GM18861 (cell line): ENCODE results near the gene OR2S2.

Source experiments
- ATAC-seq: cut with Tn5 transposase; IDR thresholded peaks from one replicate; pipeline ENCODE4 v1.9.1; 2021; ENCODE audit not compliant: unreplicated experiment

OR2S2 gene

DNA sequence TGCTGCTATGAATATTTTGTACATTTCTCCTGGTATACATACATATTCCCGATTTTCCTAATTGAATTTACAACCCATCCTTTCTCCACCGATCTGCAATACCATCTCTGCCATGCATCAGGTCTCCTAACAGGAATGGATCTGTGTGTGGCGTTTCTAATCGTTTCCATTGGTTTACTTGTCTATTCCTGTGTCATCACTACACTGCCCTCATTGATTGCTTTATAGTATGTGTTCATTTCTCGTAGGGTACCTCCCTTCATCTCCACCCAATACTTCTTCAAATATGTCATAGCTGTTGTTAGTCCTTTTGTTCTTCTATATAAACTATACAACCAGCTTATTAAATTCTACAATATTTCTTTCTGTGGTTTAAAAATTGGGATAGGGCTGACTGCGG, 7.1 kb upstream of the OR2S2 start:
- ATAC-seq = no peak

DNA sequence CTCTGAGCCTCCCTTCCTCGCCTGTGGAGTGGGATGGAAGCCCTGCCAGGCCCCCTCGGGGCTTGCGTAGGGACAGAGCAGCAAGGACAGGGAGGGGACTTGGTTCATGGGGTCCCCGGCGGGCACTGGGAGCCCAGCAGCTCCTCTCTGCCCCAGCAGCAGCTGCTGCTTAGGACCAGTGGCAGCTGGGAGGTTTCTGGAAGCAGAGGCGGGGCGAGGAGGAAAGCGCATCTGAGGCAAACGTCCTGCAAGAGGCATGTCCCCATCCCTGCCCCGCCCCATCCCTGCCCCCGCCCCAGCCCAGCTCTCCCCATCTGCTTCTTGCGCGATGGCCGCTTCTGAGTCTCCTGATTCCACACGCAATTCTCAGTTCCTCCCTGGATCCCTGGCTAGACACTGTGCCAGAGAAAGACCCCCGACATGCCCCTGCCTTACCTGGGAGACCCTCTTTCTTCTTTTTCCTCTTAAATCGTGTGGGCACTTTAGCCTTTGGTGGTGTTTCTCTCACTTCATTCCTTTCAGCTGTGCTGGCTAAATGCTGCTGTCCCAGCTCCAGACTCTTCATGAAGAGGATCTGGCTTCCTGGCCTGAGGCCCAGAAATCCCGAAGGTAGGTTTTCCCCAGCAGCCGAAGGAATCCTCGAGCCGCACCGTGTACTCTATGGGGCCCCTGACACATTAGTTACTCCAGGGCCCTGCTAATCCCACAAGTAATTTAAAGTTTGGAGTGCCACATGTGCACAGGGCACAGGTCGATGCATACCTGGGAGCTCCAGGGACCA, 4.4 kb upstream of the OR2S2 start:
- no peak for ATAC-seq

DNA sequence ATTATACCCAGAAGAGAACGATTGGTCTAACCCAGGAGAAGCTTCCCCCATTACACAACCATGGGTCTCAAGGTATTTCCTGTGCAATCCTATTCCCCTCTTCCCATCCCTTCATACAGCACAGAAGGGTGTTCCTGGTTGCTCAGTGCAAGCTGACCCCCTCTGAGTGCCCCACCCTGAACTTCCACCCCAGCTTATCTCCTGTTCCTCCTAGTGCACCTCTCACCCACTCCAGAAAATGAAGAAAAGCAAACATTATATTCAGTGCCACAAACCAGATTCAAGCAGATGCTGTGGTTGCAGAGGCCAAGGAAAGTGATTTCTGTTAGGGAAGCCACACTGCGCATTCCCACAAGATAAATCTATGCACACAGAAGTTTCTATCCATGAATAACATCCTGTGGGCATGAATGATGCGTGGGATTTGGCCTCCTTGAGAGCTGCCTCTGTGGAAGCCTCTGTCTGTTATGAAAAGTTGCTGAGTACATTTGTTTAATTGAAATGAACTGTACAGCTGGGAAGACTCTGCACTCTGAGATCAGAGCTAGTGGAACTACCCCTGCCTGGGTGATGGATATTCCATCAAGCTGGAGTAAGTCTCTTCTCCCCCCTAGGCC, 2.2 kb upstream of the OR2S2 start:
- no peak for ATAC-seq

DNA sequence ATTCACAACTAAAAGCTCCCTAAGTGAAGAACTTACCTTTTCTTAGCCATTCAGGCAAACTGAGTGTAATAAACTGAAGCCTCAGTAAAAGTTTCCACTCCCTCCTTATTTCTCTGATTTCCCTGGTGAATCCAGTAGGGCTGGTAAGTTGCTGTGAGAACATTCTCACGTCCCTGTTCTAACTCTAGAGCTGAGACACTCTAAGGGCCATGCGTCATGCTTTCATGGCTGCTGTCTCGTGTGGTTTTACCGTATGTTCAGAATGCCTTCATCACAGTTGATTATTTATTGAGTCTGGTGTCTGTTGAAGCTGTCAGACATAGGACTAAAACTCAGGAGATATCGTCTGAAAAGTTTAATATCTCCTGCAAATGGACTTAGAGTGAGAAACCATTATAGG, 1.3 kb downstream of the OR2S2 start:
- ATAC-seq = no peak

DNA sequence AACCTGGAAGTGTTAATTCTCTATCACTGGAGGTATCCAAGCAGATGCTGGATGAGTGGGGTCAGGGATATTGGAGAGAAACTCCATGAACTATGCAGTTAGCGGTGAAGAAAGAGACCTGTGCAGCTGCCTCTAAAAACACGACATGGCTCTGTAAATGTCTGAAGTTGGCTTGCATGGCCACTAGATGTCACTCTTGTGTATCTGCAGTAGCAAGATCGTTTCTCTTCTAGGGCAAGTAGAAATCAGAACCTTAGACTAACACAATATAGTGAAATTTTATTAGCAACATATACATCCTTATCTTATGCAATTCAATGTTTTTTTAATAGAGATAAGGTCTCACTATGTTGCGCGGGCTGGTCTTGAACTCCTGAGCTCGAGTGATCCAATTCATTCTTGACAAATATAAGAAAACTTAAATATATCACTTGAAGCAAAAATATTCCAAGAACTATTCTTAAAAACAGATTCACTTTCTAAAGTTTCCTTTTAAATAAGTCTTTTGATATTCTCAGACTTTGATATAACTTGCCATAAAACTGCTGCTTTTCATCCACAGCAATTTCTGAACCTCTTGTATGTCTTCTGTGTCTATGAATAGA, 2.9 kb downstream of the OR2S2 start:
- ATAC-seq = no peak

DNA sequence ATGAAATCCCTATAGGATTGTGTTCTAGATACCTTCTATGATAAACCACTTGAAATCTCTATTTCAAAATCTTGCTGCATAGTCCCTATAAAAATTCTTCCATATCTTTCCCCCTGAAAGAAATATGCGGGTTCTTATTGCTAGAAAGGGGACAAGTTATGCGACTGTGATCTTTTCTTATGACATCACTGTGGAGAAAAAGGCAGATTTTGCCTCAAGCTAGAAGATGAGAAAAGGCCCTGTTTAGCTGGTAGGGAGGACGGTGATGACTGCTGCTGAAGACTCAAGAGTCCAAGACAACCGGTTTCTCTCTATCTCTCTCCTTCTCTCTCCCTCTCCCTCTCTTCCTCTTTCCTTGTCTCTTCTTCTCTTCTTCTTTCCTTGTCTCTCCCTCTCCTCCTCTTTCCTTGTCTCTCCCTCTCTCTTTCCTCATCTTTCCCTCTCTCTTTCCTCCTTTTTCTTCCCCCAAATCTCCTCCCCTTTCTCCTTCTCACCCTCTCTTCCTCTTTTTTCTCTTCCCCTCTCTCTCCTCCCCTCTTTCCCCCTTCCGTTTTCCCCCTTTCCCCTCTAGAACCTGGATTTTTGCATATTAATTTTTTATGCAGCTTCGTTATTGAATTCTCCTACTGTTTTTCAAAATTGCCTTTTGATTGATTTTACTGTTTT, 5.3 kb downstream of the OR2S2 start:
- ATAC-seq = no peak

DNA sequence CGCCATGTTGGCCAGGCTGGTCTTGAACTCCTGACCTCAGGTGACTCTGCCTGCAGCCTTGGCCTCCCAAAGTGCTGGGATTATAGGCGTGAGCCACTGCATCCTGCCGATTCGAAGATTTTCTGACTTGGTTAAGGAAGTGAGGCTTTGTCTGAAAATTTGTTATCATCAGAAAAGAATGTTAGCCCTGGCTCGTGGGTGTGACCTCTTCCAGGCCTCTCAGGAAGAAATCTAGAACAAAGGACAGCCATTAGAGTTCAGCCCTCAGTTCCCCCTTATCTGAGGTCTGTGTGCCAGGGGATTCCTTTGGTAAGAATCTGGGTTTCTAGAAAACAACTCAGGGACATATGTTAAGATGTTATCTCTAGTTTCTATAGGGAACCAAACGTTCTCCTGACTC, 6.2 kb downstream of the OR2S2 start:
- ATAC-seq = no peak

DNA sequence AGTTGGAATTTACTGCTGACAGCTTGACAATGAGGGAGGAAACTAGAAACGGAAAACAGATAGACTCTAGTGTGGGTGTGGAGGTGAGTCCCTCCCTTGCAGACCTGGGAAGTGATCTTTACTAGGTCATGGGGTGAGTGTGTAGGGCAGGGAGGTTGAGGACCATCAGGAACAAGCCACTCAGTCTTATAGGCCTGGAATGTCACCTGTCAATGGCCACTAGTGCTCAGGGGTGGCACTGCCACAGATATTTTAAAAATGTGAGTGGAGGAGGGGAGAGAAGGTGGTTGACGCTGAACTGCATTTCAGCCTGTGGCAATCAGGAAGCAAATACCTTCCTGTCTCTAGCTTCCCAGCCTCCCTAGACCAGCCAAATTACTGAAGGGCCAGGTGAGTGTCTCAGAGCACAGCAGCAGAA, 9.0 kb downstream of the OR2S2 start:
- no peak for ATAC-seq

DNA sequence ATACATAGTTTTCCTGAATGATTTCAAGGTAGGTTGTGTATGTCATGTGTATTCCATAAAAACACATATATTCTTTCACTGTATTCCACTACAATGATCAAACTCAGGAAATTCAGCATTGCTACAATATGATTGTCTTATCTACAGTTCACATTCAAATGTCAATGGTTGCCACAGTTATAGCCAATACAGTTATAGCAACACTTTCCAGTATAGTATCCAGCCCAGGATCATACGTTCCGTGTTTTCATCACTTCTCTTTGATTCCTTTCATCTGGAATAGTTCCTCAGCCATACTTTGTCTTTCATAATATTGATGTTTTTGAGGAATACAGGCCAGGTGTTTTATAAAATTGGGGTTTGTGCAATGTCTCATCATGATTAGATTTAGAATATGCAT, 9.5 kb downstream of the OR2S2 start:
- no peak for ATAC-seq

DNA sequence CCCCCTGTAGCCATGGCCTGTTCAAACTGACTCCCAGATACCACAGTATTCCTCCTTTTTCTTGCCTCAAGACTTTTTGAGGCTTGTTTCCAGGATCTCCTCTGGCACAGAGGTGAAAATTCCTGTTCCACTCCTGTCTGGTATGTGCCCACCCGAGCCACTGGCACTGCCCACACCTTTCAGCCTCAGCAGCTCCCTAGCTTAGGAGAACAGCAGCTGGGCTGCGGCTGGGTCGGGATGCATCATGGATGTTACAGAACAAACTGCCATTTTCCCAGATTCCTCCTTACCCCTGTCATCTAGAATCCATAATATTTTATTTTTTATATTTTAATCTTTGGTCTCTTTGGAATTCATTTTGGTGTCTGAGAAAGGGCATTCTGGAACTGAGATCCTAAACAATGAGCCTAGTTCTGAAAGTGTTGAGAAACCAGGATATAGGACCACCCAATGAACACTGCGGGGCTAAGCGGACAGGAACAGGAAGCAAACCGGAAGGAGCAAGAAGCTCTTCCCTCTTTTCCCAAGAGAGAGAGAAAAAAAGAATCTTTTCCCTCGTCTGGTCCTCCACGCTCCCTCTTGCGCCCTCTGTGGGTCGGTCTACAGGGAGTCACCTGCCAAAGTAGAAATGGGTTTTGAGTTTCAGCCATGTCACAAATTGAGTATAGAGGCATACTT, 12.5 kb downstream of the OR2S2 start:
- no peak for ATAC-seq

DNA sequence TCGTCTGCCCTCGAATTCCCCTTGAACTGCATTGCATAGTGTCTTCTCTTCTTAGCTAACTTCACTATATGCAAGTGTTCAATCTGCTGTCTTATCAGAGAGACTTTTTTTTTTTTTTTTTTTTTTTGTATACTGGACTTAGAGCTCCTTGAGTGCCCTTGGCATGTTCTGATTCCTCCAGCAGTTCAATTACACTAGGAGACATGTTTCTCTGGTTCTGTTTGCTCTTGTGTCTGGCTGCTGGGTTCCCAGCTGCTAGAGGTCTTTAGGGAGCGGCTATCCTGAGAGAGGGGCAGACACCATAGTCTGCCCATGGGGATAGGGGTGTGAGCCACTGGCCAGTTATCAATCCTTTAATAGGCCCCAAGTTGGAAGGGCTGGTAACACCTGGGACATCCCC, 13.1 kb downstream of the OR2S2 start:
- no peak for ATAC-seq

DNA sequence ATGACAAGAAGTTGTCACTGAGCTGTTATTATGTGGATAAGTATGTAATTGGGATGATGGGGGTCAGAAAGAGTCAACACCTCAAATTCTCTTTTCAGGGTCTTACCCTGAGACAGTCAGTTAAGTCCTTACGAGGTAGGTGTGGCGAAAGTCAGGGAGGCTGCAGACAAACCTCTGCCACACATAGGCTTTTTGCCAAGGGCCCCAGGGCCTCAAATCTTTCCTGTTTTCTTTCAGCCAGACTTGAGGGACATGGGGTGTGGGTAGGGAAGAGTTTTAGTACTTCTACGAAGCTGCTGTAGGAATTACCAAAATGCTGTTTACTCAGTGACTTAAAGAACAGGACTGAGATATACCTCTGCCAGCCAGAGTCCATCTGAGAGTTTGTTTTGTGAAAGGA, 13.8 kb downstream of the OR2S2 start:
- no peak for ATAC-seq

DNA sequence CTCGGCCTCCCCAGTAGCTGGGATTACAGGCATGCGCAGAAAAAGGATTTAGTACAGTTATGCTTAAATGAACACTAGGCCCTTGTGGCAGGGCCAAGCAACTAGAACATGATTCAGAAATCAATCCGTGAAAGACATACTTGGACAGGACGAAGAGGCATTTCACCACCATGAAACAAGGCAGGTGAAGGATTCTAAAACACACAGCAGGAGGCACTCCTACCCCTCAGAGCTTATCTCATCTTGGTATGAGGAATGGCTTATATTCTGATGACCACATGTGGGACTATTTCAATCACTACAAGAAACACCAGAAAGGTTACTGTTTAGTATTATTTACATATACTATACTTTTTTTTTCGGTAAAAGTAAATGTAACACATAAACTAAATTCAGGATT, 15.7 kb downstream of the OR2S2 start:
- ATAC-seq = no peak

DNA sequence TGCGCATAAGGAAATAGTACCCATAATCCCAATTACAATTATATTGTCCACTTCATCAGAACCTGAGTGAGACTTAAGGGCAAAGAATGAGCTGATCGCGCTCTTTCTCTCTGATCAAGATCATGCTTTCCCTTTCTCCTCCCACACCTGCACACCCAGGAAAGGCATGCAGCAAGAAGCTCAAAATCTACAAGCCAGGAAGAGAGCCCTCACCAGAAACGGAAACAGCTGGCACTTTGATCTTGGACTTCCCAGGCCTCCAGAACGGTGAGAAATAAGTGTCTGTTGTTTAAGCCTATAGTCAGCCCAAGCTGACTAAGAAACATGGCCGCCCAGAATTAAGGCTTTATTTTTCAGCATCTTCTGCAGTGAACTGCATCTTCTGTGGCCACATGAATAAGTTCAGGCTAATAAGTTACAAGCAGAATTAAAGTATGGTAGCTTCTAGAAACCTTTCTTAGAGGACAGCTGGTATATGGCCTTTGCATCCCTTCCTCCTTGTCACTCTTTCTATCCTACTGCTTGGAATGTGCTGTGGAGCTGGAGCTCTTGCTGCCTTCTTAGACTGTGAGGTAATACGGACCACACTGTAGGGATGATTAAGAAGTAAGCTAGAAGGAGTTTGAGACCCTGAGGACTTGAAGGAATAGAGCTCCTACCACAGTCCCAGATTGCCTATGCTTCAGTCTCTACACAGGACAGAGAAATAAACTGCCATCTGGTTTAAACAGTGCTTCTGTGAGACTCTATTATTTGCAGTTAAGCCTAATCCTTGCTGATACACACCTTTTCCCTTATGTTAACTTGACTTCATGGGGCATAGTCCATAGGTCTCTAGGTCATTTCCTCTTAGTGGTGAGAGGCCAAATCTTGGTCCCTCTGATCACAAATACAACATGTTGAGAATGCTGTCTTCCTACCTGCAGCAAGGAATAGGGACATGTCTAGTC, 17.2 kb downstream of the OR2S2 start:
- ATAC-seq = no peak

DNA sequence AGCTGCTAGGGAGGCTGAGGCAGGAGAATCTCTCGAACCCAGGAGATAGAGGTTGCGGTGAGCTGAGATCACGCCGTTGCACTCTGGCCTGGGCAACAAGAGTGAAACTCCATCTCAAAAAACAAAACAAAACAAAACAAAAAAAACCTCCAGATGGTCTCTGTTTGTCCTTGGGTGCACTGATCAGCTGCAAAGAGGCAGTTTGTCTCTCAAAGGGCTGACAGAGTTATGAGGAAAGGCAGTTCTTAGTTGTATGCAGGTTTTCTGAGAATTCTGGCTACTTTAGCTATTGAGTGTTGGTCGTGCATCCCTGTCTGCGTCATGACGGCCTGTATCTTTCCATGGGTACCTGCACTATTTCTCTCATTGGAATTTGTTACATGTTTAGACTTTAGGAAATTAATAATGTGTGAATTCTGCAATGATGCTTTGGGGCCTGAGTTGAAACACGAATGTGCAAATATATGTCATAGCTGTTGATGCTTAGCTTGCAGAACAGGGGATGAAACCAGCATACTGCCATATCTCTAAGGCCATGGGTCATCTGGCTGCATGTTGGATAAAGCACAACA, 18.2 kb downstream of the OR2S2 start:
- no peak for ATAC-seq

DNA sequence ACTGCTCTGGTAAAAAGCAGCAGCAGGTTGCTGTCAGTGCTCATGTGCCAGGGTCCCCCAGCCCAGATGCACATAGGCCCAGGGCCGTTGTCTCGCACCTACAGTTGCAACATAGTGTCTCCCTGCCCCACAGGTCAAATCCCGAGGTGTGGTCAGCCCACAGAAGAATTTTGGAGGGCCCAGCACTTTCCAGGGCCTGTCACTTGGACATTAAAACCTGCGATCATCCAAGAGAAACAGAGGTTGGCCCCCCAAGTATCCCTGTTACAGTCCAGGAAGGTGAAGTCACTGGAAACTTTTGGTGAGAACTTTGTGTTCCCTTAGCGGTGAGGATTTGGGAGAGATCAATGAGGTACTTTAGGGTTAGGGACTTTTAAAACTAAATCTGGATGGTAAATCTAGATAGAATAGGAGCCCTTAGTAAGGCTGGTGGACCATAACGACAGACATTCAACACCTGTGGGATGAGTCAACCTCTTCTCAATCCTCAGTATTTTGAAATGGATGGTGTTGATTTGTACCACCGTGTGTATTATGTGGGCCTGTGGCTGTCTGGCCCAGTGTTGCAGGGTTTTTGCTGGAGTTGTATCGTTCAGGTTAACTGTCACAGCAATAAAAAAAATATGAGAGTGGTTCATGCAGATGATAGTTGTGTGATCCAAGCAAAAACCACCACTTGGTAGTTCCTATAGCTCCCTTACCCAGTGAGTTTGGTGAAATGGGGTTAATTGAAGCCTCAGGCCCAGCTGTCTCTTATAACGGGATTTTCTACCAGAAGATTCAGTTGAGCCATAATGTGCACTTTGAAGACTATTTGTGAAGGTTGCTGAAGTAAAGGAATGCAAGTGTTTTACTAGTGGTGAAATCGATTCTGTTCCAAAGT, 19.2 kb downstream of the OR2S2 start:
- no peak for ATAC-seq

DNA sequence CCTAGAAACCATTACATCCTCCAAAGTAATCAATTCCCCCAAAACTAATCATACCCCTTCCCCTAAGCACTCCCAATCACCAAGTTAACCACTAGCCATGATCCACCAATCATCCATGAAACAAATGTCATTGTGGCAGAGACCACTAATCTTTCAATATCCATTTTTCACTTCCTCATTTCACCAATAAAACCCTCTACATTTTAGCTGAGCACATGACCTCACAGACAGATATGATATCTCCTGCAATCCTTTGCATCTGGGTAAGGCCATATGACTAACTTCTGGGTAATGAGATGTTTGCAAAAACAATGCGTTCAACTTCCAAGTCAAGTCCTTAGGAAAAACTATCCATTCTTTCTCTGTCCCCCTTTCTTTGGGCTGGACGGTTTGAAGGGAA, 20.7 kb downstream of the OR2S2 start:
- ATAC-seq = no peak

DNA sequence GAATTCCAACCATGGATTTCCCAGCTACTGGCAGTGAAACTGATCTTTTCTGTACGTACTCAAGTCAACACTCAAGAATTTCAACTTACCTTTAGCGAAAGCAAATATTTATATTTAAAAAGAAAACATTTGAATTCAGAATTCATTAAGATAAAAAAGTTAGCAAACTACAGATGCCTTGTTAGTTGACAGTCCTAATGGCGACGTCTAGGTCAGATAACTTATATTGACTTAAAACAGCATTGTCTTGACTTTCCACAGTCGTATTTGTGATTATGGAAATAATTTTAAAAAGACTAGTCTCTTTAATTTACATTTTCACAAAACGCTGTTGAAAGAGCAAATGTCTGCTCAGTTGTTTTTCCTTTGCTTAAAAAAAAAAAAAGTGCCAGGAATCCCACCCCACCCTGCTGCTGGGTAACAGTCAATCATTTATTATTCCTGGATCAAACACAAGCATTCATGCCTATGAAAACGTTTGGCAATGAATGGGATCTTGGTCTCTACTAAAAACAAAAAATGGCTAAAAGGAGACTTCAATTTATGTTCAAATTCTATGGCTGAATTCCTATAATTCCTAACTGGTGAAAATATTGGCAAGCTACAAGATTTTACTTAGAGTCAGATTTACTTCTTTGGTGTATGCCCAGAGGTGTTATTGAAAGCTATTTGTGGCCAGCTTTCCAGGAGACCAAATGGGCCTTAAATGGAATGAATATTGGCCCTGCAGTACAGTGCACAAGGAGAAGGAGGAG, 22.0 kb downstream of the OR2S2 start:
- ATAC-seq = no peak
